Pancreas (tissue), 10 donors: Measurements from ENCODE around the gene RASIP1. TPM values are rescaled to one million over a fixed set of nuclear protein-coding genes. Genes with fewer than 3 reads are reported as not detected.

Experiments used
- ATAC-seq, 4 donors: fragments of 200-7000 bp; cut with Tn5 transposase; one replicate each; pipeline versions ENCODE4 v1.8.0 to v1.9.1; 2020; ENCODE audit warnings: mild to moderate bottlenecking in 4 of 4, moderate library complexity in 4 of 4
- DNase-seq, 6 donors: peaks; one replicate each; pipeline ENCODE4 v3.0.0-alpha.2; 2020
- FAIRE-seq: peaks from 2 replicates; lab custom pipeline; 2012; peaks lifted over from hg19 to GRCh38; lab: Jason Lieb, UNC
- H3K27ac ChIP-seq, 4 donors: fragments of 200-600 bp; sonication (generic); 1 replicate in 3 of 4; 2 replicates in 1 of 4; pipeline versions ENCODE4 v1.5.0 to v1.8.0; 2020
- H3K27me3 ChIP-seq, 4 donors: fragments of 200-600 bp; one replicate each; pipeline ENCODE4 v1.8.0; 2021
- H3K36me3 ChIP-seq, 3 donors: fragments of 200-600 bp; sonication (generic) in 1 of 3; one replicate each; pipeline versions ENCODE4 v1.5.0 to v1.8.0; 2020 to 2021
- H3K4me1 ChIP-seq, 3 donors: fragments of 200-600 bp; one replicate each; pipeline ENCODE4 v1.8.0; 2021
- H3K4me3 ChIP-seq, 4 donors: fragments of 200-600 bp; sonication (generic) in 2 of 4; one replicate each; pipeline versions ENCODE4 v1.5.0 to v1.8.0; 2020 to 2021
- H3K9me3 ChIP-seq, 4 donors: fragments of 200-600 bp; one replicate each; pipeline ENCODE4 v1.8.0; 2021
- CTCF ChIP-seq, 4 donors: fragments of 200-600 bp; sonication (generic) in 3 of 4; IDR thresholded peaks; one replicate each; pipeline versions ENCODE4 v1.5.0 to v1.8.0; 2021; ENCODE audit warnings: antibody characterized with exemption in 4 of 4
- WGBS, 2 donors: extraction: QIAGEN DNeasy Blood & Tissue Kit; methylation state at CpG; one replicate each; pipeline ENCODE4 v1.1.7; 2013; 5-methylcytosine and 5-hydroxymethylcytosine counted together
- intact Hi-C, 3 donors: fragments of 100-400 bp; cut with DNase I; formaldehyde crosslinking; loops; one replicate each; pipeline versions ENCODE4 v1.11.1 to v1.14.2; 2022
- polyA plus RNA-seq, 2 donors: library from polyadenylated mRNA; stranded (reverse); fragments of 200-250 nt; gene quantifications; one replicate each; pipeline ENCODE4 v1.2.3, GENCODE V29; 2013
- total RNA-seq, 6 donors: library from RNA; stranded (reverse); fragmentation: NEBNext Ultra II Directional in 4 of 6; extraction: Animal tissue kit (Norgen Biotek cat#: 25700) in 4 of 6; gene quantifications; one replicate each; pipeline versions ENCODE4 v1.2.1 to v1.2.4, GENCODE V29; 2021 to 2023
- donor health status: healthy with polysubstance abuse.
- donor health status: DM: no; HTN: no; CAD: no; lungs with moderate emphysema.
- donor health status: DM: no; HTN: no; CAD: no.
- donor health status: control.
- donor health status: control.
- donor health status: Bipolar disorder and iron deficiency.
- donor health status: DM: yes; HTN: yes; CAD: no.
- donor health status: DM: no; HTN: no; CAD: no.
- donor health status: DM: no; HTN: no; CAD: no.
- donor health status: DM: yes; HTN: yes; CAD: no.

RASIP1 gene
- total and polyA plus RNA-seq, 8 donors: 5.3 to 40.9 (median 7.7) TPM

GRCh38 chr19:48713864-48714755 lies 26.3 kb downstream of the RASIP1 start:
- TF ChIP-seq CTCF (IDR thresholded peaks at IDR 0.05): no peak
- no peaks in the 10 kb centered on the region for H3K4me1 ChIP-seq
- H3K9me3 ChIP-seq: no peaks in the 10 kb centered on the region
- FAIRE-seq: peak; percentile 96
- peak overlapping the region; percentile 43 to 77 (median 55) for H3K27ac ChIP-seq
- DNase-seq: peak; percentile 96 to 100 (median 99)
- H3K4me3 ChIP-seq: peak overlapping the region; percentile 40 to 63 (median 46)
- no peaks in the 10 kb centered on the region for H3K27me3 ChIP-seq
- no peaks in the 10 kb centered on the region for H3K36me3 ChIP-seq
- 0 to 1% methylated on average over 43 to 67 of the region's 67 CpGs for WGBS, 2 donors
- intact Hi-C loops: no loop called here
- peak; percentile 89 to 94 (median 93) for ATAC-seq

GRCh38 chr19:48713041-48713863 lies 27.2 kb downstream of the RASIP1 start:
- H3K9me3 ChIP-seq: no peaks in the 10 kb centered on the region
- no peak for TF ChIP-seq CTCF (IDR thresholded peaks at IDR 0.05)
- DNase-seq: peak in 2 of 6 donors; percentile 31 to 34
- no peak for FAIRE-seq
- 30 to 41% methylated on average over 24 to 25 of the region's 25 CpGs for WGBS, 2 donors
- intact Hi-C loops: no loop called here
- peak overlapping the region; percentile 40 to 63 (median 46) for H3K4me3 ChIP-seq
- peak overlapping the region in 1 of 4 donors; percentile 63 for H3K27ac ChIP-seq
- no peak for ATAC-seq
- no peaks in the 10 kb centered on the region for H3K27me3 ChIP-seq
- no peaks in the 10 kb centered on the region for H3K4me1 ChIP-seq
- H3K36me3 ChIP-seq: no peaks in the 10 kb centered on the region

- TF ChIP-seq CTCF (IDR thresholded peaks at IDR 0.05): no peak
- Histone ChIP-seq H3K36me3 (no peaks in the 10 kb centered on the region), H3K27ac (no peak overlapping the region), H3K4me1 (no peaks in the 10 kb centered on the region), H3K9me3 (no peaks in the 10 kb centered on the region), H3K4me3 (no peak overlapping the region), H3K27me3 (no peaks in the 10 kb centered on the region)
- 91 to 96% methylated on average over 4 of the region's 4 CpGs for WGBS, 2 donors
- no peak for FAIRE-seq
- DNase-seq: no peak
- intact Hi-C loops: no loop called here
- ATAC-seq: no peak
Observed at GRCh38 chr19:48711106-48711662, 29.2 kb downstream of the RASIP1 start.

- DNase-seq (no peak), ATAC-seq (no peak), FAIRE-seq (no peak)
- Histone ChIP-seq H3K4me1 (no peaks in the 10 kb centered on the region), H3K27ac (no peak overlapping the region), H3K4me3 (no peak overlapping the region), H3K9me3 (no peaks in the 10 kb centered on the region), H3K36me3 (no peaks in the 10 kb centered on the region), H3K27me3 (no peaks in the 10 kb centered on the region)
- intact Hi-C loops: no loop called here
- 67 to 69% methylated on average over 11 of the region's 11 CpGs for WGBS, 2 donors
- no peak for TF ChIP-seq CTCF (IDR thresholded peaks at IDR 0.05)
Observed at GRCh38 chr19:48708471-48708870, 31.9 kb downstream of the RASIP1 start.
